CD8-positive, alpha-beta memory T cell (primary cell): ENCODE data around the gene PSMD11. TPM values are rescaled to one million over a fixed set of nuclear protein-coding genes. Genes with fewer than 3 reads are reported as not detected.
"Not testable (repeated sequence)": the region's sequence is repeated elsewhere in the genome, so short reads cannot be mapped to it uniquely, and the experiment has no call there.

Experiments
- CTCF ChIA-PET: fragments of 350-600 bp; sonication (Branson Sonifier 250); formaldehyde crosslinking; loops from one replicate; lab custom pipeline; 2021; ENCODE audit warnings: antibody characterized with exemption; lab: Charles Lee
- POLR2A ChIA-PET: fragments of 350-600 bp; sonication (Branson Sonifier 250); formaldehyde crosslinking; loops from one replicate; lab custom pipeline; 2021; ENCODE audit warnings: antibody characterized with exemption; lab: Charles Lee
- DNase-seq, 5 donors: peaks; one replicate each; pipeline versions ENCODE4 v3.0.0 to v3.0.0-alpha.2; 2020 to 2022; ENCODE audit warnings: mixed read lengths in 1 of 5
- H3K27ac ChIP-seq: one replicate; pipeline ENCODE4 v1.7.0; 2013; ENCODE audit warnings: low read depth, mild to moderate bottlenecking, low read length, moderate library complexity
- H3K27me3 ChIP-seq: 2 replicates; pipeline ENCODE4 v1.7.0; 2013; ENCODE audit warnings: low read length, mild to moderate bottlenecking; ENCODE audit not compliant: insufficient read depth, poor library complexity, severe bottlenecking
- H3K36me3 ChIP-seq: 2 replicates; pipeline ENCODE4 v1.7.0; 2013; ENCODE audit warnings: mild to moderate bottlenecking, low read length, moderate library complexity; ENCODE audit not compliant: insufficient read depth
- H3K4me1 ChIP-seq: 2 replicates; pipeline ENCODE4 v1.7.0; 2013; ENCODE audit warnings: mild to moderate bottlenecking, low read length, moderate library complexity; ENCODE audit not compliant: insufficient read depth
- H3K4me3 ChIP-seq: 2 replicates; pipeline ENCODE4 v1.7.0; 2013; ENCODE audit warnings: mild to moderate bottlenecking, low read length
- H3K9me3 ChIP-seq: 2 replicates; pipeline ENCODE4 v1.7.0; 2013; ENCODE audit warnings: mild to moderate bottlenecking, low read length
- H3K27ac Mint-ChIP-seq, 8 donors: one replicate each; pipeline ENCODE4 v1.8.0; 2020 to 2021; ENCODE audit warnings: mixed read lengths in 8 of 8, mild to moderate bottlenecking in 6 of 8, inconsistent platforms in 3 of 8, moderate library complexity in 3 of 8
- H3K27me3 Mint-ChIP-seq, 2 donors: one replicate each; pipeline ENCODE4 v1.8.0; 2020 to 2021; ENCODE audit warnings: mixed read lengths in 2 of 2, mild to moderate bottlenecking in 1 of 2, moderate library complexity in 1 of 2
- H3K36me3 Mint-ChIP-seq, 3 donors: one replicate each; pipeline ENCODE4 v1.8.0; 2020 to 2021; ENCODE audit warnings: mixed read lengths in 3 of 3, inconsistent platforms in 1 of 3, mild to moderate bottlenecking in 1 of 3
- H3K4me1 Mint-ChIP-seq, 3 donors: one replicate each; pipeline ENCODE4 v1.8.0; 2020 to 2021; ENCODE audit warnings: mixed read lengths in 3 of 3, inconsistent platforms in 1 of 3, mild to moderate bottlenecking in 1 of 3
- H3K4me3 Mint-ChIP-seq, 7 donors: one replicate each; pipeline ENCODE4 v1.8.0; 2020 to 2021; ENCODE audit warnings: mixed read lengths in 7 of 7, mild to moderate bottlenecking in 6 of 7, moderate library complexity in 4 of 7, inconsistent platforms in 2 of 7
- H3K9me3 Mint-ChIP-seq, 5 donors: one replicate each; pipeline ENCODE4 v1.8.0; 2020 to 2022; ENCODE audit warnings: mixed read lengths in 5 of 5, mild to moderate bottlenecking in 3 of 5, moderate library complexity in 2 of 5, inconsistent platforms in 1 of 5
- polyA plus RNA-seq: library from polyadenylated mRNA; unstranded; fragments of 300-500 nt; fragmentation: Illumina TruSeq; gene quantifications from one replicate; pipeline ENCODE4 v1.2.3, GENCODE V29; 2021
- total RNA-seq, 2 experiments: library from RNA; stranded (reverse); gene quantifications; one replicate each; pipeline ENCODE4 v1.2.3, GENCODE V29; 2021

PSMD11 gene
- total RNA-seq = 100 to 1,000 TPM; 175 to 187 TPM
- 145 TPM for polyA plus RNA-seq

DNA sequence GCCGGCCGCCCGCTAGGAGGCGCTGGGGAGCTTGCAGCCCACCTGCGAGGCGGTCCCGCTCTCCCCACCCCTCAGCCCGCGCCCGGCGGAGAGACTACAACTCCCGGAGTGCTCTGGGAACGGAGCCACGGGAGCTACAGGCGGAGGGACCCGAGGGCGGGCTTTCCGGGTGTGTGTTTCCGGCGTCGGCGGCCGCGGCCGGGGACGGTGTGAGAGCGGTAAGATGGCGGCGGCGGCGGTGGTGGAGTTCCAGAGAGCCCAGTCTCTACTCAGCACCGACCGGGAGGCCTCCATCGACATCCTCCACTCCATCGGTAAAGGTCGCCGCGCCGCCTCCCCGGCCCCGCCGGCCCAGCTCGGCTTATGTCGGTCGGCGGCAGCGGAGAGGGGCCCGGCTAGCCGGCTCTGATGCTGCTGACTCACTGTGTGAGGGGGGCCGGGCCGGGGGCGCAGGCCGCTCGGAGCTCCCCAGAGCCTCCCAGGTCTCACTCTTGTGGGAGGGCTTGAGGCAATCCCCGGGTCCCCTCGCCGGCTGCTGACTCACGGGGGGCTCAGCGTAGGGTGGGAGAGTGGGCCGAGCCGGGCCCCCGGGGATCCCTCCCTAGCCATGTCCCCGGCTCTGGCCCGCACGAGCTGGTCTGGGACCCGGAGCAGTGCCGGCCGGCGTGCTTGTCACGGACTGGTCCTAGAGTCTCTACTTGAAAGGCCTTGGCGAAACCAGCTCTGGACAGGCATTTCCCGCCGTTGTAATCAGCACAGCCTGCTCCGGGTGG, at the start of gene PSMD11:
Gene PSMD11, plus strand, starts transcription at position 210 of the 773 bp plus-strand sequence. Its CDS starts 14 bp downstream, at position 224.
- Mint-ChIP-seq H3K27ac (peak within 1 kb of the TSS; percentile 66 to 95 (median 84)), H3K27me3 (peaks cover 0 to 4% of the 10 kb centered on the region in 2 donors)
- POLR2A ChIA-PET = interaction anchor here (0.8 to 1.2 kb wide), 5 partner anchors 40 to 104 kb away, joined by 3 to 8 read pairs (median 4); no protein-coding TSS in a partner anchor

GRCh38 chr17:32396343-32396742, 48.0 kb upstream of the PSMD11 start:
- Mint-ChIP-seq H3K27ac (peak overlapping the region in 3 of 8 donors; percentile 3 to 47 (median 21)), H3K27me3 (no peaks in the 10 kb centered on the region)
- H3K4me3 ChIP-seq = no peak overlapping the region

More for the DNA sequence above, at the start of gene PSMD11:
- Mint-ChIP-seq H3K36me3 (peaks cover 0 to 33% (median 3%) of the 10 kb centered on the region in 3 donors), H3K9me3 (no peaks in the 10 kb centered on the region), H3K4me3 (peak within 1 kb of the TSS; percentile 78 to 92 (median 89)), H3K4me1 (peaks cover 34 to 40% (median 39%) of the 10 kb centered on the region in 3 donors)
- Histone ChIP-seq H3K36me3 (no peaks in the 10 kb centered on the region), H3K4me1 (peaks cover 27% of the 10 kb centered on the region), H3K4me3 (peak within 1 kb of the TSS; percentile 85), H3K27ac (peak within 1 kb of the TSS; percentile 76), H3K9me3 (no peaks in the 10 kb centered on the region), H3K27me3 (no peaks in the 10 kb centered on the region)
- CTCF ChIA-PET = interaction anchor here (0.6 to 4.4 kb wide), 26 partner anchors 8 to 433 kb away, joined by 3 to 40 read pairs (median 5); no protein-coding TSS in a partner anchor
- peak; percentile 98 to 99 (median 99) for DNase-seq

DNA sequence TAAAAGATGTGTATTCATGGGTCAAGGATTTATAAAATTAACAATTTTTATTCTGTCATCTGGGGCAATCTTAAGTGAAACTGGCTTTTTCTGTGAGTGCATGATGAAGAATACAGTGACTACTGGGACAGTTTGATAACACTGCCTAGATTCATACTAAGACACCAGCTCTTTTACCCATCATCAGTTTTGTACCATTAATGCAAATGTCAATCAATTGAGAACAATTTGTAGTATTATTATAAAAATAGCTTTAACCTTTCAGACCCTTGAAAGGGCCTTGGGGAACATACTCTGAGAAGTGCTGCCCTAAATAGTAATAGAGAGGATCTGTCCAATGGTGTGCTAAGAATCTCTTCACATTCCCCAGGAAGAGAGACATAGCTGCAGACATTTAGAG, 45.4 kb upstream of the PSMD11 start:
- ChIA-PET POLR2A (no interaction called here), CTCF (no interaction called here)
- H3K27ac Mint-ChIP-seq = peak overlapping the region in 3 of 8 donors; percentile 12 to 77 (median 63)

More at GRCh38 chr17:32396343-32396742, 48.0 kb upstream of the PSMD11 start:
- Mint-ChIP-seq H3K9me3 (no peaks in the 10 kb centered on the region), H3K4me3 (no peak overlapping the region), H3K4me1 (peaks cover 6 to 12% (median 12%) of the 10 kb centered on the region in 3 donors), H3K36me3 (peaks cover 0 to 8% (median 4%) of the 10 kb centered on the region in 3 donors)
- no peak for DNase-seq
- CTCF ChIA-PET = interaction anchor here (1.0 kb wide), 1 partner anchor 48 kb away, joined by 3 read pairs; no protein-coding TSS in a partner anchor
- POLR2A ChIA-PET = interaction anchor here (0.6 kb wide), 1 partner anchor 37 kb away, joined by 3 read pairs; no protein-coding TSS in a partner anchor
- Histone ChIP-seq H3K27ac (no peak overlapping the region), H3K9me3 (no peaks in the 10 kb centered on the region), H3K4me1 (no peaks in the 10 kb centered on the region), H3K27me3 (no peaks in the 10 kb centered on the region), H3K36me3 (no peaks in the 10 kb centered on the region)

DNA sequence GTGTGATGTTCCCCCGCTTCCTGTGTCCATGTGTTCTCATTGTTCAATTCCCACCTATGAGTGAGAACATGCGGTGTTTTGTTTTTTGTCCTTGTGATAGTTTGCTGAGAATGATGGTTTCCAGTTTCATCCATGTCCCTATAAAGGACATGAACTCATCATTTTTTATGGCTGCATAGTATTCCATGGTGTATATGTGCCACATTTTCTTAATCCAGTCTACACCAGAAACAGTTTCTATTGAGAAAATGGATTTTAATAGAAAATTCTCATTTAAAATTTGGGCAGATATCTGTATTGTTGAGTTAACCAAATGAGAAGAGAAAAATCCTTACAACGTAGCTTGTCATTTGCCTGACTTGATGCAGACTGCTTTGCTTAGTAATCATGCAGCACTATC, 34.2 kb upstream of the PSMD11 start:
- H3K4me1 Mint-ChIP-seq, H3K9me3 ChIP-seq, H3K27me3 Mint-ChIP-seq, H3K27me3 ChIP-seq, DNase-seq, POLR2A ChIA-PET, H3K4me1 ChIP-seq, H3K4me3 Mint-ChIP-seq, CTCF ChIA-PET, H3K36me3 ChIP-seq, H3K9me3 Mint-ChIP-seq, H3K4me3 ChIP-seq, H3K27ac Mint-ChIP-seq, H3K27ac ChIP-seq: not testable (repeated sequence)
- H3K36me3 Mint-ChIP-seq = peaks cover 5 to 27% (median 6%) of the 10 kb centered on the region in 3 donors

More for the DNA sequence above, 45.4 kb upstream of the PSMD11 start:
- Histone ChIP-seq H3K27me3 (no peaks in the 10 kb centered on the region), H3K4me3 (no peak overlapping the region), H3K9me3 (no peaks in the 10 kb centered on the region), H3K36me3 (no peaks in the 10 kb centered on the region), H3K27ac (no peak overlapping the region), H3K4me1 (no peaks in the 10 kb centered on the region)
- no peak overlapping the region for H3K4me3 Mint-ChIP-seq
- DNase-seq = no peak
- H3K27me3 Mint-ChIP-seq = no peaks in the 10 kb centered on the region
- peaks cover 0 to 6% (median 4%) of the 10 kb centered on the region in 3 donors for H3K36me3 Mint-ChIP-seq
- no peaks in the 10 kb centered on the region for H3K9me3 Mint-ChIP-seq
- peaks cover 6 to 12% (median 12%) of the 10 kb centered on the region in 3 donors for H3K4me1 Mint-ChIP-seq

- ChIA-PET POLR2A (no interaction called here), CTCF (no interaction called here)
- Mint-ChIP-seq H3K4me1 (no peaks in the 10 kb centered on the region), H3K36me3 (peaks cover 4 to 21% (median 11%) of the 10 kb centered on the region in 3 donors), H3K27ac (no peak overlapping the region), H3K9me3 (peaks cover 8 to 20% (median 17%) of the 10 kb centered on the region in 5 donors), H3K27me3 (no peaks in the 10 kb centered on the region), H3K4me3 (no peak overlapping the region)
- Histone ChIP-seq H3K4me1 (no peaks in the 10 kb centered on the region), H3K27me3 (no peaks in the 10 kb centered on the region), H3K9me3 (peaks cover 12% of the 10 kb centered on the region), H3K4me3 (no peak overlapping the region), H3K27ac (no peak overlapping the region), H3K36me3 (no peaks in the 10 kb centered on the region)
- no peak for DNase-seq
Observed at GRCh38 chr17:32426894-32427293, 17.4 kb upstream of the PSMD11 start.

GRCh38 chr17:32429598-32429997, 14.7 kb upstream of the PSMD11 start:
- no peaks in the 10 kb centered on the region for H3K4me1 Mint-ChIP-seq
- DNase-seq = no peak
- H3K9me3 ChIP-seq = peaks cover 12% of the 10 kb centered on the region
- H3K27ac ChIP-seq = no peak overlapping the region
- no peaks in the 10 kb centered on the region for H3K36me3 ChIP-seq
- ChIA-PET CTCF (no interaction called here), POLR2A (no interaction called here)
- H3K27me3 Mint-ChIP-seq = no peaks in the 10 kb centered on the region
- no peaks in the 10 kb centered on the region for H3K27me3 ChIP-seq
- no peak overlapping the region for H3K4me3 Mint-ChIP-seq
- H3K36me3 Mint-ChIP-seq = peaks cover 4 to 21% (median 11%) of the 10 kb centered on the region in 3 donors
- no peak overlapping the region for H3K27ac Mint-ChIP-seq
- H3K9me3 Mint-ChIP-seq = peaks cover 8 to 20% (median 17%) of the 10 kb centered on the region in 5 donors
- no peaks in the 10 kb centered on the region for H3K4me1 ChIP-seq
- H3K4me3 ChIP-seq = no peak overlapping the region

DNA sequence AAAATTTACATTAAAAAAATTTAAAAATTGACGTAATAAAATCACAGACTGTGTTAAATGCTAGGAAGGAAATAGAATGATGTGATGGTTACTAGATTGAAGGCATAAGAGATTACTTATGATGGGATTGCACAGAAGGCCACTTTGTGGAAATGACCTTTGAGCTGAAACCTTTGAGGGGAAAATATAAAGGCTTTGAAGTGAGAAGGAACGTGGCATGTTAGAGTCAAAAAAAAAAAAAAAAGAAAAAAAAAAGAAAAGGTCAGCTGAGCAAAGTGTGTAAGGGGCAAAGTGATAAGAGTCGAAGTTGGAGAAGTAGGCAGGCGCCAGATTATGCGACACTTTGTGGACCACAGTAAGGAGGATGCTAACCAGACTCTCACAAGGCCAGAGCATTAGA, 3.6 kb upstream of the PSMD11 start:
- Histone ChIP-seq H3K9me3 (no peaks in the 10 kb centered on the region), H3K4me1 (peaks cover 12% of the 10 kb centered on the region), H3K27ac (no peak overlapping the region), H3K27me3 (no peaks in the 10 kb centered on the region), H3K4me3 (no peak overlapping the region), H3K36me3 (no peaks in the 10 kb centered on the region)
- POLR2A ChIA-PET = interaction anchor here (0.5 kb wide), 1 partner anchor 20 kb away, joined by 3 read pairs; no protein-coding TSS in a partner anchor
- H3K27ac Mint-ChIP-seq = peak overlapping the region in 1 of 8 donors; percentile 12
- peaks cover 0 to 6% (median 0%) of the 10 kb centered on the region in 3 donors for H3K36me3 Mint-ChIP-seq
- H3K4me3 Mint-ChIP-seq = no peak overlapping the region
- CTCF ChIA-PET = interaction anchor here (1.3 kb wide), 1 partner anchor 8 kb away, joined by 3 read pairs; no protein-coding TSS in a partner anchor
- DNase-seq = no peak
- H3K9me3 Mint-ChIP-seq = peaks cover 0 to 6% (median 2%) of the 10 kb centered on the region in 5 donors
- H3K4me1 Mint-ChIP-seq = peaks cover 12 to 17% (median 14%) of the 10 kb centered on the region in 3 donors
- H3K27me3 Mint-ChIP-seq = peaks cover 4 to 6% of the 10 kb centered on the region in 2 donors
